Measurements from ENCODE around the gene CACNA1C.

Gene CACNA1C

DNA sequence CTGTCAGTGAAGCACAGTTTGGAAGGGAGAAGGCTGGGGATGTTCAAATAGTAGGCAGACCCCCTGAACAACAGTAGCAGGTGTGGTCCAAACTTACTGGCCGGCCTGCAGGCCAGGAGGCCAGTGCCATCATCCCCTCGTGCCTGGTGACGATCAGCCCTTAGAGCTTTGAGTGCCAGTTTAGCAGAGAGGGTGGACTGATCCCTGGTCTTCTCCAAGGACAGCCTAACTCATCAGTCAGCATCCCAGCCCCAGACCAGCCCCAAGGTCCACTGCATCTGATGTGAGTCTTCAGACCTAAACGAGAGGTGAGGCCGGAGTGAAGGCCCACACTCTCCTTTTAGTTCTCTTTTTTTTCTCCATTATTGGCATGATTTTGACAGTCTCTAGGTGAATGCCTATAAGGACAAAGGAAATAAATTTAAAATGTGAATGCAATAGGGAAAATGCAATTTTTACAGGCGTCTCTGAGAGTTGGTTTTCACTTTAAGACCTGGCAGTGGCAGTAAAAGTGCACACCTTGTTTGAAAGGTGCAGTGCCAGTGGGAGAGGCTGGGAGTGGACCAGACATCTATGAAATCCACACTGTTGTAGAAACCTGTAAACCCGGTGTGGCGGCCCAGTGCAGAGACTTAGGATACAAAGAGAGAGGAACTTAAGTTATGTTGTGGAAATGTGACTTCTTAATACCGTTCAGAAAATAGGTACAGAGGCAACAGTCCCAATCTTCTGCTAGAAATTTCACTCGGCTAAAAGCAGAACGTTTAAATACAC, 311.2 kb downstream of the CACNA1C start:
- Histone ChIP-seq H3K4me3 (ENCODE audit: low read depth, low read length) (no peak overlapping the region), H3K4me1 (ENCODE audit: control insufficient read depth, insufficient read depth, low read length, unreplicated experiment) (peaks cover 3% of the 10 kb centered on the region), H2AFZ (ENCODE audit: low read length, unreplicated experiment) (no peak overlapping the region), H3K27me3 (ENCODE audit: insufficient read depth, low read length) (no peaks in the 10 kb centered on the region), H3K27ac (ENCODE audit: low read depth, low read length) (no peak overlapping the region), H3K36me3 (ENCODE audit: insufficient read depth, low read length) (no peaks in the 10 kb centered on the region), H3K79me2 (ENCODE audit: control insufficient read depth, insufficient read depth, low read length, unreplicated experiment) (no peaks in the 10 kb centered on the region)

DNA sequence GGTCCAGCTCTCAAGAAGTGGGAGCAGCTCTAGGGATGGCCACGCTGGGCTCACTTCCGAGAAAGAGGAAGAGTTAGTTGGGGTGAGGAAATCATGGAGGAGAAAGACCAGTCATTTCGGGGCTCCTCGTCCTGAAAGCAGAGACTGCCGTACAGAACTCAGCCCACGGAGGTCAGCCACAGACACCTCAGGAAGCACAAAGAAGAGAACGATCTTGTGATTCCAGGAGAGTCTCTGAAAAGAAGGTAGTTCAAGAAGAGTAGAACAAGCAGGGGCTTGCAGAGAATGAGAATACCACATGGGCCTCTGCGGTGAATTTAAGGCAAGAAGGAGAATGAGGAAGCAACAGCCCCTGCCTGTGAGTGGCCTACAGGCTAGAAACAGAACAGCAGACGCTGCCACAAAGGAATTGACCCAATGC, 311.9 kb downstream of the CACNA1C start:
- Histone ChIP-seq H3K4me3 (ENCODE audit: low read depth, low read length) (no peak overlapping the region), H3K4me1 (ENCODE audit: control insufficient read depth, insufficient read depth, low read length, unreplicated experiment) (no peaks in the 10 kb centered on the region), H3K27me3 (ENCODE audit: insufficient read depth, low read length) (no peaks in the 10 kb centered on the region), H3K79me2 (ENCODE audit: control insufficient read depth, insufficient read depth, low read length, unreplicated experiment) (no peaks in the 10 kb centered on the region), H3K36me3 (ENCODE audit: insufficient read depth, low read length) (no peaks in the 10 kb centered on the region), H2AFZ (ENCODE audit: low read length, unreplicated experiment) (no peak overlapping the region), H3K27ac (ENCODE audit: low read depth, low read length) (no peak overlapping the region)

GRCh38 chr12:2366711-2367110, 313.9 kb downstream of the CACNA1C start:
- Histone ChIP-seq H3K36me3 (ENCODE audit: insufficient read depth, low read length) (no peaks in the 10 kb centered on the region), H2AFZ (ENCODE audit: low read length, unreplicated experiment) (no peak overlapping the region), H3K79me2 (ENCODE audit: control insufficient read depth, insufficient read depth, low read length, unreplicated experiment) (no peaks in the 10 kb centered on the region), H3K4me3 (ENCODE audit: low read depth, low read length) (no peak overlapping the region), H3K27me3 (ENCODE audit: insufficient read depth, low read length) (no peaks in the 10 kb centered on the region), H3K27ac (ENCODE audit: low read depth, low read length) (no peak overlapping the region), H3K4me1 (ENCODE audit: control insufficient read depth, insufficient read depth, low read length, unreplicated experiment) (no peaks in the 10 kb centered on the region)

DNA sequence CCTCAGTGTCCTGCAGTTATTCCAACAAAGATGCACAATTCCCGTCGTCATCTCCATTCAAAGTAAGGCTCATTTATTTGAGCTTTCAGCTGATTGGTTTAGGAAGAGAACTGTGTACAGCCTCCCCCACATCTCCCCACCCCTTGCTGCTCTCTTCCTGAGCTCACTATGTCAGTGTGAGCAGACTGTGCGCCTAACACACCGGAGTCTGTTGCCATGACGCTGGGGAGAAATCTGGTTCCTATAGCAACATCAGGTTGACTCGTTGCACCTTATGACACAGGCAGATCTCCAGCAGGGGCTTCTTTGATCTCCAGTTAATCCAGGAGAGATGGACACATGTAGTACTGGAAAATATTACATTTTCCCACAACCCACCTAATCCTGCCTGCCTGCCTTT, 319.4 kb downstream of the CACNA1C start:
- Histone ChIP-seq H3K4me3 (ENCODE audit: low read depth, low read length) (no peak overlapping the region), H3K79me2 (ENCODE audit: control insufficient read depth, insufficient read depth, low read length, unreplicated experiment) (no peaks in the 10 kb centered on the region), H3K36me3 (ENCODE audit: insufficient read depth, low read length) (no peaks in the 10 kb centered on the region), H3K27ac (ENCODE audit: low read depth, low read length) (no peak overlapping the region), H3K4me1 (ENCODE audit: control insufficient read depth, insufficient read depth, low read length, unreplicated experiment) (no peaks in the 10 kb centered on the region), H2AFZ (ENCODE audit: low read length, unreplicated experiment) (no peak overlapping the region), H3K27me3 (ENCODE audit: insufficient read depth, low read length) (no peaks in the 10 kb centered on the region)

GRCh38 chr12:2372735-2373134, 319.9 kb downstream of the CACNA1C start:
- Histone ChIP-seq H3K27me3 (ENCODE audit: insufficient read depth, low read length) (no peaks in the 10 kb centered on the region), H3K4me1 (ENCODE audit: control insufficient read depth, insufficient read depth, low read length, unreplicated experiment) (no peaks in the 10 kb centered on the region), H2AFZ (ENCODE audit: low read length, unreplicated experiment) (no peak overlapping the region), H3K79me2 (ENCODE audit: control insufficient read depth, insufficient read depth, low read length, unreplicated experiment) (no peaks in the 10 kb centered on the region), H3K4me3 (ENCODE audit: low read depth, low read length) (no peak overlapping the region), H3K27ac (ENCODE audit: low read depth, low read length) (no peak overlapping the region), H3K36me3 (ENCODE audit: insufficient read depth, low read length) (no peaks in the 10 kb centered on the region)

- Histone ChIP-seq H3K27me3 (ENCODE audit: insufficient read depth, low read length) (no peaks in the 10 kb centered on the region), H3K79me2 (ENCODE audit: control insufficient read depth, insufficient read depth, low read length, unreplicated experiment) (no peaks in the 10 kb centered on the region), H3K4me3 (ENCODE audit: low read depth, low read length) (no peak overlapping the region), H2AFZ (ENCODE audit: low read length, unreplicated experiment) (no peak overlapping the region), H3K4me1 (ENCODE audit: control insufficient read depth, insufficient read depth, low read length, unreplicated experiment) (no peaks in the 10 kb centered on the region), H3K27ac (ENCODE audit: low read depth, low read length) (no peak overlapping the region), H3K36me3 (ENCODE audit: insufficient read depth, low read length) (no peaks in the 10 kb centered on the region)
These were observed 320.5 kb downstream of the CACNA1C start for GRCh38 chr12:2373307-2373706.

DNA sequence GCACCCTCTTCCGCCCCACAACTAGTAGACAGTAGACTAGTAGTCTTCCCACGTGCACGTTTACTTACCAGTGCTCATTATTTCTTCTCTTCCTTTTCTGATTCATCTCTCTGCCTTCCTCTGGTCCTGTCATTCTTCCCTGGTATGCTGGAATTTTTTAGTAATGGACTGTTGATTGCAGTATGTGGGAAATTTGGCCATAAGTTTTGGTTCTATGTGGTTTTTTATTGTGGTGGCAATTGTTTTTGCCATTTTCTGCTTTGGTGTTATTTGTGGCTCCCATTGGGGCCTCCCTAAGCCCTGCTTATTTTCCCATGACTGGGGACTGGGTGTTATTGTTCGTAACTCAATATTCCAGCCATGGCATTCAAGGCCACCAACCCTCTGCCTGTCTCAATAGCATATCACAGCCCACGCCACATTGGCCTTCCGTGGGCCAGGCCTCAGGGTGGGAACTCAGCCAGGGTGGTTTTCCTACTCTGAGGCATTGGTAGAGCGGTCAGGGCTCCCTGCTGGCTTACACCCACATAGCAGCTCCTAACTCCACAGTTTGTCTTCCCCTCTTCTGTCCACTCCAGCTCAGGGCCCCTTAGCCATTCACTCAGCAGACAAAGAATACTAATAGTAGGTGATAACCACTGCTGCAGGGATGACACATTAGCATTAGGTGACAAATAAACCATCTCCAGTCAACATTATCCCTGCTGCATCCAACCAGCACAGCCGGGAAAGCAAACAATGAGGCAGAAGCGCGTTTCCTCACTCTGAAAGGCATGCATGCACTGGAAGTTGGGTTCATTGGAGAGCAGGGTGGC, 321.5 kb downstream of the CACNA1C start:
- no peaks in the 10 kb centered on the region for H3K4me1 ChIP-seq (ENCODE audit: control insufficient read depth, insufficient read depth, low read length, unreplicated experiment)
- no peaks in the 10 kb centered on the region for H3K79me2 ChIP-seq (ENCODE audit: control insufficient read depth, insufficient read depth, low read length, unreplicated experiment)
- no peak overlapping the region for H3K4me3 ChIP-seq (ENCODE audit: low read depth, low read length)
- no peaks in the 10 kb centered on the region for H3K27me3 ChIP-seq (ENCODE audit: insufficient read depth, low read length)
- no peaks in the 10 kb centered on the region for H3K36me3 ChIP-seq (ENCODE audit: insufficient read depth, low read length)
- no peak overlapping the region for H3K27ac ChIP-seq (ENCODE audit: low read depth, low read length)
- H2AFZ ChIP-seq (ENCODE audit: low read length, unreplicated experiment), result no peak overlapping the region

- Histone ChIP-seq H3K4me3 (ENCODE audit: low read depth, low read length) (no peak overlapping the region), H3K27ac (ENCODE audit: low read depth, low read length) (no peak overlapping the region), H3K36me3 (ENCODE audit: insufficient read depth, low read length) (no peaks in the 10 kb centered on the region), H3K79me2 (ENCODE audit: control insufficient read depth, insufficient read depth, low read length, unreplicated experiment) (no peaks in the 10 kb centered on the region), H3K4me1 (ENCODE audit: control insufficient read depth, insufficient read depth, low read length, unreplicated experiment) (no peaks in the 10 kb centered on the region), H2AFZ (ENCODE audit: low read length, unreplicated experiment) (no peak overlapping the region), H3K27me3 (ENCODE audit: insufficient read depth, low read length) (no peaks in the 10 kb centered on the region)
These were observed 323.1 kb downstream of the CACNA1C start for GRCh38 chr12:2375871-2376270.

DNA sequence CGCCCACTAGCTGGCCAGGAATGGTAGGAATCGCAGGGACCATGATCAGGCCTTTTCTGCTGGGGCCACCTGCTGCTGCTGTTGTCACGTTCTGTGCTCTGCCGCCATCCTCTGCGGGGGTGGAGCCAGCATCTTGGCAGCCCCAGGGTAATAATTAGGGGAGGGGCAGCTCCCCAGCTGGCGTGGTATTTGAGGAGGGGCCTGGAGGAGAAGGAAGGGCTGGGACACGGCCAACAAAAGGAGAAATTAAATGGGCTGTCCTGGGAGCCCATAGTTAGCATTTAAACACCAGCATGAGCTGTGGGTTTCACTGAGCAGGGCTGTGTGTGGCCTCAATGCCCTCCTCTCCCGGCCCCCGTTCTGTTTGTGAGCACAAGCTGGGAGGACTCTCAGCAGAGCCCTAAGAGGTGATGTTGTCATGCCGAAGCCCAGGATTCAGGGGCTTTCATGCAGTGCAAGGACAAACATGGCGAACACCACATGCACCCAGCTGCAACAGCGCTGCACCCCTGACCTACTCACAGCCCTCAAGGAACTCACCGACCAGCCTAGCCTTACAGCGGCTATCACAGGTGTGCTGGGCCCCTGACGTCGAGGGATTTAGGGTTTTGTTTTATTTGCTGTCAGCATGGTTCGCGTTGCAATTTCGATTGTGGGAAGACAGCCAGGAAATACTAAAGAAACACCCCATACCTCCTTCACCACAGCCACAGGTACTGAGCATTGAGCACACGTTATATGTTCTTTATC, 324.3 kb downstream of the CACNA1C start:
- Histone ChIP-seq H3K4me1 (ENCODE audit: control insufficient read depth, insufficient read depth, low read length, unreplicated experiment) (no peaks in the 10 kb centered on the region), H3K36me3 (ENCODE audit: insufficient read depth, low read length) (no peaks in the 10 kb centered on the region), H3K27me3 (ENCODE audit: insufficient read depth, low read length) (no peaks in the 10 kb centered on the region), H3K79me2 (ENCODE audit: control insufficient read depth, insufficient read depth, low read length, unreplicated experiment) (no peaks in the 10 kb centered on the region), H3K4me3 (ENCODE audit: low read depth, low read length) (no peak overlapping the region), H2AFZ (ENCODE audit: low read length, unreplicated experiment) (no peak overlapping the region), H3K27ac (ENCODE audit: low read depth, low read length) (no peak overlapping the region)

DNA sequence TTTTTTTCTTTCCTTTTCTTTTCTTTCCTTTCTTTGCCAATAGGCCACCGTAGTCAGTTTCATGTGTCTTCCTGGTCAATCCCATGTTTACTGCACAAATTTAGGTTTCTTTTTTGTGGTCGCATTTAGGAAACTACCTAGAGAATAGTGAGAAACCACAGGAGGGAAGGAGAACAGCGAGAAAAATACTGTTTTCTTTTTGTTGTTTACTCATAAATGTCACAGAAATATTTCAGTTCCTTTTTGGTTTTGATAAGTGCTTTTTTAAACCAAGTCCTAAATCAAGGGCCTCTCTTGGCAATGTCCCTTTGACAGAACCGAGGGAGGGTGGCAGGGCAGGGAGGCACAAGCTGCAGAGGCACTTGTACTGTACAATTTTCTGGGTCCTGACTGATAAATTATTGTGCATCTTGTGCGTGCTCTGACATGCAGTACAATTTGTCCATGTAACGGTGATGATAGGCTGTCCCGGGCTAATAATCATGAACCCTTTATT, 326.1 kb downstream of the CACNA1C start:
- no peak overlapping the region for H3K27ac ChIP-seq (ENCODE audit: low read depth, low read length)
- H3K27me3 ChIP-seq (ENCODE audit: insufficient read depth, low read length), result no peaks in the 10 kb centered on the region
- no peak overlapping the region for H3K4me3 ChIP-seq (ENCODE audit: low read depth, low read length)
- H3K79me2 ChIP-seq (ENCODE audit: control insufficient read depth, insufficient read depth, low read length, unreplicated experiment), result no peaks in the 10 kb centered on the region
- H3K36me3 ChIP-seq (ENCODE audit: insufficient read depth, low read length), result no peaks in the 10 kb centered on the region
- H2AFZ ChIP-seq (ENCODE audit: low read length, unreplicated experiment), result no peak overlapping the region
- H3K4me1 ChIP-seq (ENCODE audit: control insufficient read depth, insufficient read depth, low read length, unreplicated experiment), result no peaks in the 10 kb centered on the region
